B cell (primary cell): ENCODE results near the gene FES.

ENCODE experiments used
- EZH2 ChIP-seq: IDR thresholded peaks from 2 replicates; pipeline ENCODE4 v1.6.1; 2012; ENCODE audit warnings: borderline replicate concordance, low read depth, mild to moderate bottlenecking, moderate library complexity, low read length; ENCODE audit not compliant: insufficient read depth, poor library complexity, severe bottlenecking
- TF ChIP-seq, protein P1 (sequence below): fragments of 200-600 bp; IDR thresholded peaks from one replicate; pipeline ENCODE4 v1.8.0; 2022; ENCODE audit warnings: antibody characterized with exemption, mild to moderate bottlenecking

DNA sequence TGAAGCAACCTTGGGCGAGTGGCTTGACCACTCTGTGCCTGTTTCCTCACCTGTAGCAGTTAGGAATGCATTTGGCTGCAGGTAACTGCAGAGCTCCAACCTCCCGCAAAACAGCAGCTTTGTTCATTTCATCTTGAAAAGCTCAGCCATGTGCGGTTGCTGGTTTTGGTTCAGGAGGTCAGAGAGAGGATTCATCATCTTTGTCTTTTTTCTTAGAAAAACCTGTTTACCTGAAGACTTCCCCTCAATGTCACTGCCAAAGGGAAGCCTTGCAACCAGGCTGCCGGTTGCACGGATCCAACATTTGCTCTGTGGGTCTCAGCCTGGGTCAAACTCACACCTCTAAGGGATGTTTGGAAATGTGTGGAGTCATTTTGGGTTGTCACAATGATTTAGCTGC is 32.4 kb upstream of the FES start:
- TF ChIP-seq, protein P1, sequence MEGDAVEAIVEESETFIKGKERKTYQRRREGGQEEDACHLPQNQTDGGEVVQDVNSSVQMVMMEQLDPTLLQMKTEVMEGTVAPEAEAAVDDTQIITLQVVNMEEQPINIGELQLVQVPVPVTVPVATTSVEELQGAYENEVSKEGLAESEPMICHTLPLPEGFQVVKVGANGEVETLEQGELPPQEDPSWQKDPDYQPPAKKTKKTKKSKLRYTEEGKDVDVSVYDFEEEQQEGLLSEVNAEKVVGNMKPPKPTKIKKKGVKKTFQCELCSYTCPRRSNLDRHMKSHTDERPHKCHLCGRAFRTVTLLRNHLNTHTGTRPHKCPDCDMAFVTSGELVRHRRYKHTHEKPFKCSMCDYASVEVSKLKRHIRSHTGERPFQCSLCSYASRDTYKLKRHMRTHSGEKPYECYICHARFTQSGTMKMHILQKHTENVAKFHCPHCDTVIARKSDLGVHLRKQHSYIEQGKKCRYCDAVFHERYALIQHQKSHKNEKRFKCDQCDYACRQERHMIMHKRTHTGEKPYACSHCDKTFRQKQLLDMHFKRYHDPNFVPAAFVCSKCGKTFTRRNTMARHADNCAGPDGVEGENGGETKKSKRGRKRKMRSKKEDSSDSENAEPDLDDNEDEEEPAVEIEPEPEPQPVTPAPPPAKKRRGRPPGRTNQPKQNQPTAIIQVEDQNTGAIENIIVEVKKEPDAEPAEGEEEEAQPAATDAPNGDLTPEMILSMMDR = no peak
- TF ChIP-seq EZH2 = no peak
